Measurements from ENCODE around the gene MEGF11. TPM values are rescaled to one million over a fixed set of nuclear protein-coding genes. Genes with fewer than 3 reads are reported as not detected.

Gene MEGF11
- total RNA-seq, 4 donors from 2014 or later = 0.20 TPM; not detected in 3

- H3K4me3 ChIP-seq (replicated peaks in 1 of 3) = no peak overlapping the region
- no peaks in the 10 kb centered on the region for H3K36me3 ChIP-seq
- no peak overlapping the region for H3K27ac ChIP-seq
- H3K9me3 ChIP-seq = no peaks in the 10 kb centered on the region
- no peak for DNase-seq
- no peaks in the 10 kb centered on the region for H3K4me1 ChIP-seq
- intact Hi-C loops (cut with DNase I) = no loop called here
- no peaks in the 10 kb centered on the region for H3K27me3 ChIP-seq
- TF ChIP-seq POLR2A (IDR thresholded peaks at IDR 0.05) (no peak), CTCF (IDR thresholded peaks at IDR 0.05) (no peak)
- 52 to 78% methylated on average over 1 of the region's 1 CpG for WGBS, 2 donors
Observed at GRCh38 chr15:65936282-65936681, 317.3 kb downstream of the MEGF11 start.

GRCh38 chr15:65935391-65935790 is 318.2 kb downstream of the MEGF11 start:
- Histone ChIP-seq H3K27ac (no peak overlapping the region), H3K27me3 (no peaks in the 10 kb centered on the region), H3K4me3 (replicated peaks in 1 of 3) (no peak overlapping the region), H3K36me3 (no peaks in the 10 kb centered on the region), H3K4me1 (no peaks in the 10 kb centered on the region), H3K9me3 (no peaks in the 10 kb centered on the region)
- intact Hi-C loops (cut with DNase I) = no loop called here
- 72 to 78% methylated on average over 2 of the region's 2 CpGs for WGBS, 2 donors
- no peak for TF ChIP-seq POLR2A (IDR thresholded peaks at IDR 0.05)
- TF ChIP-seq CTCF (IDR thresholded peaks at IDR 0.05) = no peak
- no peak for DNase-seq

GRCh38 chr15:65931221-65931620 is 322.3 kb downstream of the MEGF11 start:
- 80 to 88% methylated on average over 4 of the region's 4 CpGs for WGBS, 2 donors
- no peaks in the 10 kb centered on the region for H3K27me3 ChIP-seq
- intact Hi-C loops (cut with DNase I) = no loop called here
- H3K9me3 ChIP-seq = no peaks in the 10 kb centered on the region
- H3K4me1 ChIP-seq = no peaks in the 10 kb centered on the region
- H3K4me3 ChIP-seq (replicated peaks in 1 of 3) = no peak overlapping the region
- TF ChIP-seq POLR2A (IDR thresholded peaks at IDR 0.05) = no peak
- no peak for TF ChIP-seq CTCF (IDR thresholded peaks at IDR 0.05)
- H3K36me3 ChIP-seq = no peaks in the 10 kb centered on the region
- no peak for DNase-seq
- no peak overlapping the region for H3K27ac ChIP-seq

- no peaks in the 10 kb centered on the region for H3K4me1 ChIP-seq
- no peak overlapping the region for H3K27ac ChIP-seq
- H3K27me3 ChIP-seq = no peaks in the 10 kb centered on the region
- no peak overlapping the region for H3K4me3 ChIP-seq (replicated peaks in 1 of 3)
- no peaks in the 10 kb centered on the region for H3K36me3 ChIP-seq
- WGBS, 2 donors = 57 to 58% methylated on average over 5 to 6 of the region's 6 CpGs
- no peak for DNase-seq
- H3K9me3 ChIP-seq = no peaks in the 10 kb centered on the region
- intact Hi-C loops (cut with DNase I) = no loop called here
- TF ChIP-seq CTCF (IDR thresholded peaks at IDR 0.05) (no peak), POLR2A (IDR thresholded peaks at IDR 0.05) (no peak)
Observed at GRCh38 chr15:65930134-65930533, 323.4 kb downstream of the MEGF11 start.

- intact Hi-C loops (cut with DNase I) = no loop called here
Observed at GRCh38 chr15:65929573-65929972, 324.0 kb downstream of the MEGF11 start.

More at GRCh38 chr15:65929573-65929972, 324.0 kb downstream of the MEGF11 start:
- no peak for DNase-seq
- no peak for TF ChIP-seq CTCF (IDR thresholded peaks at IDR 0.05)
- TF ChIP-seq POLR2A (IDR thresholded peaks at IDR 0.05) = no peak
- Histone ChIP-seq H3K36me3 (no peaks in the 10 kb centered on the region), H3K4me3 (replicated peaks in 1 of 3) (no peak overlapping the region), H3K27ac (no peak overlapping the region), H3K27me3 (no peaks in the 10 kb centered on the region), H3K4me1 (no peaks in the 10 kb centered on the region), H3K9me3 (no peaks in the 10 kb centered on the region)
- WGBS, 2 donors = 72 to 86% methylated on average over 5 to 6 of the region's 7 CpGs
